ENCODE results near the gene SLC9A9. TPM values are rescaled to one million over a fixed set of nuclear protein-coding genes. Genes with fewer than 3 reads are reported as not detected.

SLC9A9 gene
- total and polyA plus RNA-seq, 2 of the 8 experiments (the other 6 are each of a cell fraction or from before 2014, with no cell fraction given) = 0.48 to 1.1 TPM

DNA sequence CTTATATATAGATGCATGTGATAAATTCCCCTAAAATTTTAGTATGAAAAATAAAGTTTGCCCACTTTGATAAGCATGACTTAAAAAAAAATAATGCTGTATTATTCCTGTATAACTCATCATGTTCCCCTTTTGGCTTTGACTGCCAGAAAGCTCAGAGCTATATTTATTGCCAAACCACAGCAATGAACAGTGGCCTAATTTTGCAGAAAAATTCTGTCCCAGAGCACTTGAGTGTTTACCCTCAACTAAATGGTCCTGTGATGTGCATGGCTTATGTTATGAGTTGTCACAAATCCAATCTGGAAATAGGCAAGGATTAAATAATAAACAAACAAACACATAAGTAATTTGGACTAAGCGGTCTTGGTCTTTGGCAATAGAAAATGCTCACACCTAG, 276.7 kb downstream of the SLC9A9 start (continued):
- TF ChIP-seq RBBP5 (IDR thresholded peaks at IDR 0.05; ENCODE audit: borderline replicate concordance, low read depth, low read length) (no peak), JUN (IDR thresholded peaks at IDR 0.05; ENCODE audit: low read depth, low read length) (no peak)
